CD4-positive, alpha-beta T cell (primary cell): ENCODE data around the gene ARHGAP42. TPM values are rescaled to one million over a fixed set of nuclear protein-coding genes. Genes with fewer than 3 reads are reported as not detected.

Source experiments
- ATAC-seq: fragments of 200-7000 bp; cut with Tn5 transposase; one replicate; pipeline ENCODE4 v1.10.0; 2022; ENCODE audit warnings: mild to moderate bottlenecking; ENCODE audit not compliant: poor library complexity
- CTCF ChIA-PET: fragments of 350-600 bp; sonication (Branson Sonifier 250); formaldehyde crosslinking; loops from one replicate; lab custom pipeline; 2021; ENCODE audit warnings: antibody characterized with exemption, inconsistent platforms; lab: Charles Lee
- POLR2A ChIA-PET: fragments of 350-600 bp; sonication (Branson Sonifier 250); formaldehyde crosslinking; loops from one replicate; lab custom pipeline; 2021; ENCODE audit warnings: antibody characterized with exemption, inconsistent platforms; lab: Charles Lee
- DNase-seq, 14 experiments: peaks; one replicate each; pipeline ENCODE4 v3.0.0-alpha.2; 2013 to 2020; ENCODE audit warnings: mixed read lengths in 2 of 14
- H3K27ac ChIP-seq, 2 donors: one replicate each; pipeline versions ENCODE4 v1.5.1 to v1.7.0; 2013; ENCODE audit warnings: low read length in 2 of 2, low read depth in 1 of 2, mild to moderate bottlenecking in 1 of 2
- H3K27me3 ChIP-seq, 2 experiments: 1 replicate in 1 of 2; 2 replicates in 1 of 2; pipeline versions ENCODE4 v1.6.1 to v1.7.0; 2013; ENCODE audit warnings: low read length in 2 of 2, control low read depth in 1 of 2, mild to moderate bottlenecking in 1 of 2, moderate library complexity in 1 of 2; ENCODE audit not compliant: insufficient read depth in 2 of 2, control insufficient read depth in 1 of 2
- H3K36me3 ChIP-seq: one replicate; pipeline ENCODE4 v1.6.1; 2013; ENCODE audit warnings: low read length, control low read depth; ENCODE audit not compliant: insufficient read depth
- H3K4me1 ChIP-seq: one replicate; pipeline ENCODE4 v1.6.1; 2013; ENCODE audit warnings: low read length, control low read depth; ENCODE audit not compliant: insufficient read depth
- H3K4me3 ChIP-seq: one replicate; pipeline ENCODE4 v1.5.1; 2013; ENCODE audit warnings: mild to moderate bottlenecking, low read length, moderate library complexity
- H3K9me3 ChIP-seq, 2 experiments: 1 replicate in 1 of 2; 2 replicates in 1 of 2; pipeline versions ENCODE4 v1.6.1 to v1.7.0; 2013; ENCODE audit warnings: low read length in 2 of 2, mild to moderate bottlenecking in 2 of 2, control low read depth in 1 of 2, moderate library complexity in 1 of 2; ENCODE audit not compliant: control insufficient read depth in 1 of 2, insufficient read depth in 1 of 2
- H3K27ac Mint-ChIP-seq: one replicate; pipeline ENCODE4 v1.8.0; 2020; ENCODE audit warnings: mixed read lengths
- H3K27me3 Mint-ChIP-seq: one replicate; pipeline ENCODE4 v1.8.0; 2021; ENCODE audit warnings: mixed read lengths
- H3K36me3 Mint-ChIP-seq: one replicate; pipeline ENCODE4 v1.8.0; 2021; ENCODE audit warnings: low read depth, mixed read lengths
- H3K4me1 Mint-ChIP-seq: one replicate; pipeline ENCODE4 v1.8.0; 2021; ENCODE audit warnings: low read depth, mixed read lengths
- H3K4me3 Mint-ChIP-seq: one replicate; pipeline ENCODE4 v1.8.0; 2020; ENCODE audit warnings: mild to moderate bottlenecking, mixed read lengths
- H3K9me3 Mint-ChIP-seq: one replicate; pipeline ENCODE4 v1.8.0; 2020; ENCODE audit warnings: mixed read lengths
- intact Hi-C, 2 experiments: fragments of 100-400 bp; cut with DNase I in 1 of 2; cut with micrococcal nuclease in 1 of 2; formaldehyde crosslinking; loops; one replicate each; pipeline versions ENCODE4 v1.15.1 to v1.9.0; 2023 to 2025; cut with DNase I, micrococcal nuclease
- total RNA-seq, 174 experiments: library from RNA in 2 of 174; stranded (reverse) in 2 of 174; gene quantifications; one replicate each; pipeline ENCODE4 v1.2.3 and lab custom pipeline; 2021 to 2026
- TF ChIP-seq, protein P1 (sequence below): fragments of 200-600 bp; IDR thresholded peaks from one replicate; pipeline ENCODE4 v1.8.0; 2022; ENCODE audit warnings: antibody characterized with exemption, mild to moderate bottlenecking

Gene ARHGAP42
- total RNA-seq, 2 experiments from 2014 or later, result not detected

DNA sequence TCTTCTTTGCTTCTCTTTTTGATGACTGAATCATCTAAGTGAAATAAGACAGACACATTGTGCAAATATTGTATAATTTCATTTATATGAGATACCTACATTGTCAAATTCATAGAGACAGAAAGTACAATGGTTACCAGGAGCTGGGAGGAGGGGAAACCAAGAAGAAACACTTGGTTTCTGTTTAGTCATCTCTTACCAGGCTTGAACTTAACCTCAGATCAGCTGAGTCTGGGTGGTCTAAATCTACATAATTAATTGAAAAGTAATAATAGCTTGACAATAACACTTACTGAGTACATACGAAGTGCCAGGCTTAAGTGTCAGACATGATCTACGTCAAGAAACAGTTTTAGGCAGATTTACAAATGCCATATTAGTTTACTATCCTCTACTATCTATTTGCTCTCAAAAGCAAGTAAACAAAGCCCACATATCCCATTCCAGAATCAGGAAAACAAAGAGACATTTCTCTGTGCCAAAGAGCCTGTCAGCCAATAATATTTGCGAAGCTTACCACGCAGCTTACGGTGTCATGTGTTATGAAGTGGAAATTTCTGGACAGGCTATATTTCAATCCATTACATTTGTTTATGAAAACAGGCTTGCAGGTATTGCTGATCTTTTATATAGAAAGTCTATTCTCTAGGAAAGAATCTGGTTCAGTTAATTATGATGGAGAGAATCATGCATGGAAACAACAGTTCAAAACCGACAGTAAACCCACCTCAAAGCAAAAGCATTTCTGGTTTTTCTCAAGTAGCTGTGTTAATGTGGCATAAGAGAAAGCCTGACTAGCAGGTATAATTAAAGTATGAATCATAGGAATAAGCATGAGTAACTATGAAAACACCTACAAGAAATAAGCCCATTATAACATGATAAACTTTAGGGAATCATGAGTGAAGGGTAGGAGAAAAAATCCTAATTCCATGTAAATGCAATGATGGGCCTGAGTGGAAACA, 2.7 kb upstream of the ARHGAP42 start:
- no peaks in the 10 kb centered on the region for H3K9me3 Mint-ChIP-seq
- no peak overlapping the region for H3K27ac Mint-ChIP-seq
- no peaks in the 10 kb centered on the region for H3K36me3 Mint-ChIP-seq
- H3K4me1 Mint-ChIP-seq, result peaks cover 18% of the 10 kb centered on the region
- Histone ChIP-seq H3K36me3 (no peaks in the 10 kb centered on the region), H3K27ac (no peak overlapping the region), H3K9me3 (peaks cover 0 to 15% of the 10 kb centered on the region in 2 experiments), H3K4me1 (no peaks in the 10 kb centered on the region), H3K27me3 (peaks cover 4 to 6% of the 10 kb centered on the region in 2 experiments), H3K4me3 (no peak overlapping the region)
- ChIA-PET CTCF (no interaction called here), POLR2A (no interaction called here)
- no peak for ATAC-seq
- TF ChIP-seq, protein P1, sequence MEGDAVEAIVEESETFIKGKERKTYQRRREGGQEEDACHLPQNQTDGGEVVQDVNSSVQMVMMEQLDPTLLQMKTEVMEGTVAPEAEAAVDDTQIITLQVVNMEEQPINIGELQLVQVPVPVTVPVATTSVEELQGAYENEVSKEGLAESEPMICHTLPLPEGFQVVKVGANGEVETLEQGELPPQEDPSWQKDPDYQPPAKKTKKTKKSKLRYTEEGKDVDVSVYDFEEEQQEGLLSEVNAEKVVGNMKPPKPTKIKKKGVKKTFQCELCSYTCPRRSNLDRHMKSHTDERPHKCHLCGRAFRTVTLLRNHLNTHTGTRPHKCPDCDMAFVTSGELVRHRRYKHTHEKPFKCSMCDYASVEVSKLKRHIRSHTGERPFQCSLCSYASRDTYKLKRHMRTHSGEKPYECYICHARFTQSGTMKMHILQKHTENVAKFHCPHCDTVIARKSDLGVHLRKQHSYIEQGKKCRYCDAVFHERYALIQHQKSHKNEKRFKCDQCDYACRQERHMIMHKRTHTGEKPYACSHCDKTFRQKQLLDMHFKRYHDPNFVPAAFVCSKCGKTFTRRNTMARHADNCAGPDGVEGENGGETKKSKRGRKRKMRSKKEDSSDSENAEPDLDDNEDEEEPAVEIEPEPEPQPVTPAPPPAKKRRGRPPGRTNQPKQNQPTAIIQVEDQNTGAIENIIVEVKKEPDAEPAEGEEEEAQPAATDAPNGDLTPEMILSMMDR, result no peak
- intact Hi-C loops, result no loop called here
- no peak for DNase-seq
- H3K27me3 Mint-ChIP-seq, result peaks cover 42% of the 10 kb centered on the region
- no peak overlapping the region for H3K4me3 Mint-ChIP-seq

DNA sequence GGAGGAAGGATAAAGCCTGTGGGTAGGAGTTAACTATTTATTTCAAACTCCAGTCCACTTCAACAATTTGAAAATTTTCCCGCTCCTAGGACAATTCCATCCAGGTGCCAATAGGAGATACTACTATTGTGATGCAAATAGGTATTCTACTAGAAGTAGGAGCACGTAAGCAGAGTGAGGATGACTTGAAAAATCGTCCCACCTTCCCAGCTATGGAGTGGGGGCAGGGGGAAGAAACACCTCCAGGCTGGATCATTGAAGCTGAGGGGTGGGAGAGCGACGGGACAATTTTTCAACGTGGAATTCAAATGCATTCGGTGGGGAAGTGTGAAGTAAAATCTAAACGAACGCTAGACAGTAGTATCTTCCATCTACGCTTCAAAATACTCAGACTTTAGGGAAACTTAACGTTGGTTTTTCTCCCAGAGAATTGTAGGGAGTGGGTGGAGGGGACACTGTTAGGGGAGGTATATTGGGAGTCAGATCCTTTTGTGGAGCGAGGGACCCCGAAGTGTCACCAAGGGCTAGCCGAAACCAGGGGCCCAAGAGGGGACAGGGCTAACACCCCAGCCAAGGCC, 523 bp upstream of the ARHGAP42 start:
- Histone ChIP-seq H3K4me1 (no peaks in the 10 kb centered on the region), H3K27me3 (peaks cover 4 to 6% of the 10 kb centered on the region in 2 experiments), H3K9me3 (peaks cover 0 to 19% of the 10 kb centered on the region in 2 experiments), H3K4me3 (no peak overlapping the region), H3K36me3 (no peaks in the 10 kb centered on the region), H3K27ac (no peak overlapping the region)
- Mint-ChIP-seq H3K4me1 (peaks cover 13% of the 10 kb centered on the region), H3K9me3 (no peaks in the 10 kb centered on the region), H3K27me3 (peaks cover 49% of the 10 kb centered on the region), H3K36me3 (no peaks in the 10 kb centered on the region), H3K27ac (no peak overlapping the region), H3K4me3 (peak overlapping the region; percentile 84)
- TF ChIP-seq, protein P1, result no peak
- ChIA-PET POLR2A (no interaction called here), CTCF (no interaction called here)
- DNase-seq (no peak), ATAC-seq (no peak)
- intact Hi-C loops, result no loop called here

DNA sequence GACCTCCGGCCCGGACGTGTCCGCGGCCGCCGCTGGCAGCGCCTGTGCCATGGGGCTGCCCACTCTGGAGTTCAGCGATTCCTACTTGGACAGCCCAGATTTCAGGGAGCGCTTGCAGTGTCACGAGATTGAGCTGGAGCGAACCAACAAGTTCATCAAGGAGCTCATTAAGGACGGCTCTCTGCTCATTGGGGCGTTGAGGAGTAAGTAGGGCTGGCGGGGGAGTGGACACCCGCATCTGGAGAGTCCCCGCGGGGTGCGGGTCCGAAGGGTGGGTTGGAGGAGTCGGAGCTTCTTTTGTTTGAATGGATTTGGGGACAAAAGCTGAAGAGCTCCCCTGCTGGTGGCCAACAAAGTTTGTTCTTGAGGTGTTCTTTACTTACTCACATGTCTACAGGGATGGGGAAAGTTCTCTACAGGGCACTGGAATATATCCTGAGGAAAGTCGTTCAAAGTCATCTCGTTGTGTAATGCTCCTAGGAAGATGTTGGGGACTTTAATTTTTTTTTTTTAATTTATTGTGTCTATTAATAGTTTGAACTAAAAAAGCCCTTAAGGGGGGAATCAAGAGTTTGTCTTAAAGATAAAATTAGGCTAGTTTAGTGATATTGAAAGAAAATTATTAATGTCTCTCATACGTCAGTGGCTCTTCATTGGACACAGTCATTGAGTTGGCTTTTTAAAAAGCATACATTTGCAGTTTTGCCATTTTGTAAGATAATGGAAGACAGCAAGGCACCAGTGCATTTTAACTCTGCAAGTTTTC, 725 bp downstream of the ARHGAP42 start:
- peaks cover 0 to 16% of the 10 kb centered on the region in 2 experiments for H3K9me3 ChIP-seq
- peak overlapping the region; percentile 34 for H3K4me3 ChIP-seq
- TF ChIP-seq, protein P1, result no peak
- H3K36me3 ChIP-seq, result no peaks in the 10 kb centered on the region
- POLR2A ChIA-PET, result interaction anchor here (0.7 kb wide), 1 partner anchor 59 kb away, joined by 6 read pairs; no protein-coding TSS in a partner anchor
- H3K4me1 ChIP-seq, result no peaks in the 10 kb centered on the region
- peaks cover 8% of the 10 kb centered on the region for H3K4me1 Mint-ChIP-seq
- ATAC-seq, result no peak
- H3K36me3 Mint-ChIP-seq, result no peaks in the 10 kb centered on the region
- H3K27ac ChIP-seq, result no peak overlapping the region
- H3K4me3 Mint-ChIP-seq, result peak overlapping the region; percentile 81
- peaks cover 4 to 6% of the 10 kb centered on the region in 2 experiments for H3K27me3 ChIP-seq
- DNase-seq, result peak in 1 of 14 experiments; percentile 6
- CTCF ChIA-PET, result no interaction called here
- no peak overlapping the region for H3K27ac Mint-ChIP-seq
- no peaks in the 10 kb centered on the region for H3K9me3 Mint-ChIP-seq
- H3K27me3 Mint-ChIP-seq, result peaks cover 49% of the 10 kb centered on the region
- intact Hi-C loops, result no loop called here
